ENCODE results near the gene LRRC2.
"Not testable (repeated sequence)": the region's sequence is repeated elsewhere in the genome, so short reads cannot be mapped to it uniquely, and the experiment has no call there.

LRRC2 gene

GRCh38 chr3:46494491-46494890 is 71.6 kb downstream of the LRRC2 start:
- not testable (repeated sequence) for DNase-seq

- no peak for DNase-seq
These were observed 73.1 kb downstream of the LRRC2 start for GRCh38 chr3:46492890-46493547.

- no peak for DNase-seq
These were observed 74.7 kb downstream of the LRRC2 start for GRCh38 chr3:46491089-46492070.

- DNase-seq: no peak
These were observed 75.6 kb downstream of the LRRC2 start for GRCh38 chr3:46490338-46491084.

GRCh38 chr3:46489875-46490274 is 76.2 kb downstream of the LRRC2 start:
- DNase-seq: no peak

GRCh38 chr3:46489381-46489780 is 76.7 kb downstream of the LRRC2 start:
- no peak for DNase-seq

- DNase-seq: peak; percentile 4
These were observed 77.3 kb downstream of the LRRC2 start for GRCh38 chr3:46488735-46489361.

GRCh38 chr3:46485779-46486175 is 80.3 kb downstream of the LRRC2 start:
- DNase-seq: no peak

- no peak for DNase-seq
These were observed 81.0 kb downstream of the LRRC2 start for GRCh38 chr3:46484911-46485778.

GRCh38 chr3:46484388-46484787 is 81.7 kb downstream of the LRRC2 start:
- no peak for DNase-seq

- DNase-seq: no peak
These were observed 82.3 kb downstream of the LRRC2 start for GRCh38 chr3:46483825-46484224.

GRCh38 chr3:46482632-46483350 is 83.3 kb downstream of the LRRC2 start:
- DNase-seq: no peak

- no peak for DNase-seq
These were observed 84.5 kb downstream of the LRRC2 start for GRCh38 chr3:46481636-46482035.

- no peak for DNase-seq
These were observed 85.5 kb downstream of the LRRC2 start for GRCh38 chr3:46480491-46481195.

GRCh38 chr3:46479696-46480095 is 86.4 kb downstream of the LRRC2 start:
- DNase-seq: no peak

GRCh38 chr3:46479021-46479420 is 87.1 kb downstream of the LRRC2 start:
- no peak for DNase-seq

GRCh38 chr3:46478341-46478740 is 87.8 kb downstream of the LRRC2 start:
- no peak for DNase-seq

- no peak for DNase-seq
These were observed 88.3 kb downstream of the LRRC2 start for GRCh38 chr3:46477756-46478155.

- no peak for DNase-seq
These were observed 89.0 kb downstream of the LRRC2 start for GRCh38 chr3:46477145-46477544.

GRCh38 chr3:46472736-46473135 is 93.4 kb downstream of the LRRC2 start:
- no peak for DNase-seq
